A673 (cell line): Measurements from ENCODE around the gene FBXL17.

ENCODE experiments used
- CTCF ChIP-seq: fragments of 300-800, 200-600 bp; sonication (generic); conservative IDR thresholded peaks from 2 replicates; pipeline ENCODE4 v1.5.1; 2017; ENCODE audit warnings: low read depth, mild to moderate bottlenecking, antibody characterized with exemption, low read length, moderate library complexity, mixed read lengths
- EZH2 ChIP-seq: fragments of 200-600 bp; sonication (generic); IDR thresholded peaks from 2 replicates; pipeline ENCODE4 v1.6.1; 2017; ENCODE audit warnings: borderline replicate concordance, low read depth, mild to moderate bottlenecking, mixed read lengths, antibody characterized with exemption, low read length; ENCODE audit not compliant: poor library complexity, severe bottlenecking

GRCh38 chr5:107900721-107901120 lies 481.2 kb downstream of the FBXL17 start:
- no peak for TF ChIP-seq CTCF
- TF ChIP-seq EZH2, result no peak
